ENCODE data around the gene MSH4.

DNA sequence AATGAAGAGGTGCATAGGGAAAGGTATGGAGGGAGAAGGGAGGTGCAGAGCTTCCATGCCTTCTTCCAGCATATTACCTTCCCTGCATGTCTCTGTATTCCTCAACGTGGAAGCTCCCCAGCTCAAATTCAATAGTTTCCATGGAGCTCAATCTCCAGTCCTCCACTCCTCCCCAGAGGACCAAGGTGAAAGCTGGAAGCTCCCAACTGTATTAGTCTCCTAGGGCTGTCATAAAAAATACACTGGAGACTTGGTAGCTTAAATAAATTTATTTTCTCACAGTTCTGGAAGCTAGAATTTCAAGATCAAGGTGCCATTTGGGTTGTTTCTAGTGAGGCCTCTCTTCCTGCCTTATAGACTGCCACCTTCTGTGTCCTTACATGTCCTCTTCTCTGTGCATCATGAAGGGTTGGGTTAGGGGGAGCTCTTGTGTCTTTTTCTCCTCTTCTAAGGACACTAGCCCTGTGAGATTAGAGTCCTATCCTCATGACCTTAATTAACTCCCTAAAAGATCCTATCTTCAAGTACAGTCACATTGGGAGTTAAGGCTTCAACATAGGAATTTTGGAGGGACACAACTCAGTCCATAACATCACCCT, 32.5 kb upstream of the MSH4 start:
- TF ChIP-seq SMC3 (IDR thresholded peaks at IDR 0.05), result no peak
- TF ChIP-seq, protein P1, sequence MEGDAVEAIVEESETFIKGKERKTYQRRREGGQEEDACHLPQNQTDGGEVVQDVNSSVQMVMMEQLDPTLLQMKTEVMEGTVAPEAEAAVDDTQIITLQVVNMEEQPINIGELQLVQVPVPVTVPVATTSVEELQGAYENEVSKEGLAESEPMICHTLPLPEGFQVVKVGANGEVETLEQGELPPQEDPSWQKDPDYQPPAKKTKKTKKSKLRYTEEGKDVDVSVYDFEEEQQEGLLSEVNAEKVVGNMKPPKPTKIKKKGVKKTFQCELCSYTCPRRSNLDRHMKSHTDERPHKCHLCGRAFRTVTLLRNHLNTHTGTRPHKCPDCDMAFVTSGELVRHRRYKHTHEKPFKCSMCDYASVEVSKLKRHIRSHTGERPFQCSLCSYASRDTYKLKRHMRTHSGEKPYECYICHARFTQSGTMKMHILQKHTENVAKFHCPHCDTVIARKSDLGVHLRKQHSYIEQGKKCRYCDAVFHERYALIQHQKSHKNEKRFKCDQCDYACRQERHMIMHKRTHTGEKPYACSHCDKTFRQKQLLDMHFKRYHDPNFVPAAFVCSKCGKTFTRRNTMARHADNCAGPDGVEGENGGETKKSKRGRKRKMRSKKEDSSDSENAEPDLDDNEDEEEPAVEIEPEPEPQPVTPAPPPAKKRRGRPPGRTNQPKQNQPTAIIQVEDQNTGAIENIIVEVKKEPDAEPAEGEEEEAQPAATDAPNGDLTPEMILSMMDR (IDR thresholded peaks at IDR 0.05), result no peak
- no peak for TF ChIP-seq ZFP36 (IDR thresholded peaks at IDR 0.05; ENCODE audit: borderline replicate concordance, partially characterized antibody)
- no peak for TF ChIP-seq CEBPB (IDR thresholded peaks at IDR 0.05)

Measured in A549 (cell line).